Activated CD8-positive, alpha-beta T cell treated with anti-CD3 and anti-CD28 coated beads for 36 hours (primary cell): ENCODE measurements around the gene THTPA. TPM values are rescaled to one million over a fixed set of nuclear protein-coding genes. Genes with fewer than 3 reads are reported as not detected.
A peak's percentile ranks its signal among the peaks of the same experiment; 100 is the strongest.

Experiments
- ATAC-seq: fragments of 200-7000 bp; cut with Tn5 transposase; one replicate; pipeline ENCODE4 v1.10.0; 2021; ENCODE audit warnings: mild to moderate bottlenecking, moderate library complexity
- CTCF ChIA-PET: fragments of 350-600 bp; sonication (Branson Sonifier 250); formaldehyde crosslinking; loops from one replicate; lab custom pipeline; 2021; ENCODE audit warnings: antibody characterized with exemption; lab: Charles Lee
- POLR2A ChIA-PET: fragments of 350-600 bp; sonication (Branson Sonifier 250); formaldehyde crosslinking; loops from one replicate; lab custom pipeline; 2021; ENCODE audit warnings: antibody characterized with exemption; lab: Charles Lee
- DNase-seq: peaks from one replicate; pipeline ENCODE4 v3.0.0-alpha.2; 2020
- H3K27ac Mint-ChIP-seq: one replicate; pipeline ENCODE4 v1.8.0; 2021; ENCODE audit warnings: mild to moderate bottlenecking, mixed read lengths
- H3K27me3 Mint-ChIP-seq: one replicate; pipeline ENCODE4 v1.8.0; 2021; ENCODE audit warnings: mixed read lengths
- H3K36me3 Mint-ChIP-seq: one replicate; pipeline ENCODE4 v1.8.0; 2021; ENCODE audit warnings: low read depth, mixed read lengths
- H3K4me1 Mint-ChIP-seq: one replicate; pipeline ENCODE4 v1.8.0; 2021; ENCODE audit warnings: low read depth, mixed read lengths
- H3K4me3 Mint-ChIP-seq: one replicate; pipeline ENCODE4 v1.8.0; 2021; ENCODE audit warnings: mild to moderate bottlenecking, moderate library complexity, mixed read lengths
- H3K9me3 Mint-ChIP-seq: one replicate; pipeline ENCODE4 v1.8.0; 2021; ENCODE audit warnings: mixed read lengths
- CTCF ChIP-seq: fragments of 200-600 bp; IDR thresholded peaks from one replicate; pipeline ENCODE4 v1.8.0; 2022; ENCODE audit warnings: antibody characterized with exemption, mild to moderate bottlenecking
- intact Hi-C: fragments of 100-400 bp; cut with micrococcal nuclease; formaldehyde crosslinking; loops from one replicate; pipeline ENCODE4 v1.10.0; 2022
- total RNA-seq, 2 experiments: library from RNA; stranded (reverse); gene quantifications; one replicate each; pipeline ENCODE4 v1.2.3, GENCODE V29; 2021

THTPA gene
- total RNA-seq: 1 to 10 TPM; 5.1 to 7.6 TPM

- peaks cover 22% of the 10 kb centered on the region for H3K36me3 Mint-ChIP-seq
- ATAC-seq: peak; percentile 80
- ChIA-PET POLR2A (interaction anchor here (0.7 to 2.7 kb wide), 9 partner anchors 10 to 591 kb away, joined by 3 to 10 read pairs (median 4); partner anchors contain the start of gene RNF31), CTCF (interaction anchor here (1.0 to 13.7 kb wide), 4 partner anchors 12 to 229 kb away, joined by 3 to 291 read pairs (median 64); partner anchors contain the start of gene AP1G2)
- peak; percentile 98 for DNase-seq
- intact Hi-C loops: no loop called here
- peak within 1 kb of the TSS; percentile 96 for H3K27ac Mint-ChIP-seq
- no peak for TF ChIP-seq CTCF
- H3K9me3 Mint-ChIP-seq: no peaks in the 10 kb centered on the region
- peak within 1 kb of the TSS; percentile 94 for H3K4me3 Mint-ChIP-seq
- no peaks in the 10 kb centered on the region for H3K27me3 Mint-ChIP-seq
- peaks cover 38% of the 10 kb centered on the region for H3K4me1 Mint-ChIP-seq
Observed at GRCh38 chr14:23555882-23556699, at the start of gene THTPA. THTPA (plus strand) TSS chr14:23556271; CDS start chr14:23556758, 487 bp downstream.

- peak; percentile 39 for ATAC-seq
- Mint-ChIP-seq H3K4me1 (peaks cover 6% of the 10 kb centered on the region), H3K9me3 (no peaks in the 10 kb centered on the region), H3K36me3 (no peaks in the 10 kb centered on the region), H3K4me3 (peak overlapping the region; percentile 69), H3K27me3 (no peaks in the 10 kb centered on the region), H3K27ac (peak overlapping the region; percentile 76)
- intact Hi-C loops: no loop called here
- peak; percentile 41 for DNase-seq
- CTCF ChIA-PET: interaction anchor here (1.9 kb wide), 1 partner anchor 34 kb away, joined by 6 read pairs; no protein-coding TSS in a partner anchor
- POLR2A ChIA-PET: no interaction called here
- no peak for TF ChIP-seq CTCF
Observed at GRCh38 chr14:23512156-23512555, 43.9 kb upstream of the THTPA start.

- ChIA-PET CTCF (interaction anchor here (1.1 kb wide), 1 partner anchor 28 kb away, joined by 3 read pairs; no protein-coding TSS in a partner anchor), POLR2A (no interaction called here)
- TF ChIP-seq CTCF: no peak
- Mint-ChIP-seq H3K27ac (no peak overlapping the region), H3K27me3 (no peaks in the 10 kb centered on the region), H3K4me3 (no peak overlapping the region), H3K9me3 (no peaks in the 10 kb centered on the region), H3K36me3 (no peaks in the 10 kb centered on the region), H3K4me1 (peaks cover 6% of the 10 kb centered on the region)
- intact Hi-C loops: no loop called here
- ATAC-seq (no peak), DNase-seq (no peak)
Observed at GRCh38 chr14:23513005-23513817, 42.9 kb upstream of the THTPA start.

- Mint-ChIP-seq H3K4me3 (no peak overlapping the region), H3K27ac (no peak overlapping the region), H3K4me1 (peaks cover 6% of the 10 kb centered on the region), H3K27me3 (no peaks in the 10 kb centered on the region), H3K9me3 (no peaks in the 10 kb centered on the region), H3K36me3 (no peaks in the 10 kb centered on the region)
- ATAC-seq: no peak
- intact Hi-C loops: no loop called here
- POLR2A ChIA-PET: no interaction called here
- DNase-seq: no peak
- CTCF ChIA-PET: interaction anchor here (1.1 kb wide), 1 partner anchor 28 kb away, joined by 3 read pairs; no protein-coding TSS in a partner anchor
- TF ChIP-seq CTCF: no peak
Observed at GRCh38 chr14:23513818-23514643, 42.0 kb upstream of the THTPA start.
